Neural cell (in vitro differentiated cells): Measurements from ENCODE around the gene DBN1.

ENCODE experiments used
- CTCF ChIP-seq: fragments of 450-650 bp; IDR thresholded peaks from 2 replicates; pipeline ENCODE4 v1.5.1; 2014; ENCODE audit warnings: antibody characterized with exemption, mild to moderate bottlenecking, moderate library complexity; ENCODE audit not compliant: poor library complexity, severe bottlenecking
- EZH2 ChIP-seq: fragments of 200-600, 300-800 bp; shearing (Covaris generic), sonication (generic); IDR thresholded peaks from 2 replicates; pipeline ENCODE4 v1.6.1; 2014; ENCODE audit warnings: antibody characterized with exemption, low read length, borderline replicate concordance, mild to moderate bottlenecking; ENCODE audit not compliant: insufficient read depth, poor library complexity, severe bottlenecking
- POLR2AphosphoS5 ChIP-seq: IDR thresholded peaks from 2 replicates; pipeline ENCODE4 v1.6.1; 2012

- TF ChIP-seq POLR2AphosphoS5 (no peak), CTCF (no peak), EZH2 (no peak)
Observed at GRCh38 chr5:177476531-177477233, 3.2 kb upstream of the DBN1 start.
